GM19438 (cell line): ENCODE measurements around the gene C2orf42.
"Not testable (repeated sequence)": the region's sequence is repeated elsewhere in the genome, so short reads cannot be mapped to it uniquely, and the experiment has no call there.

Experiments used
- ATAC-seq: cut with Tn5 transposase; IDR thresholded peaks from one replicate; pipeline ENCODE4 v1.9.1; 2021; ENCODE audit warnings: low read depth; ENCODE audit not compliant: unreplicated experiment

C2orf42 gene

DNA sequence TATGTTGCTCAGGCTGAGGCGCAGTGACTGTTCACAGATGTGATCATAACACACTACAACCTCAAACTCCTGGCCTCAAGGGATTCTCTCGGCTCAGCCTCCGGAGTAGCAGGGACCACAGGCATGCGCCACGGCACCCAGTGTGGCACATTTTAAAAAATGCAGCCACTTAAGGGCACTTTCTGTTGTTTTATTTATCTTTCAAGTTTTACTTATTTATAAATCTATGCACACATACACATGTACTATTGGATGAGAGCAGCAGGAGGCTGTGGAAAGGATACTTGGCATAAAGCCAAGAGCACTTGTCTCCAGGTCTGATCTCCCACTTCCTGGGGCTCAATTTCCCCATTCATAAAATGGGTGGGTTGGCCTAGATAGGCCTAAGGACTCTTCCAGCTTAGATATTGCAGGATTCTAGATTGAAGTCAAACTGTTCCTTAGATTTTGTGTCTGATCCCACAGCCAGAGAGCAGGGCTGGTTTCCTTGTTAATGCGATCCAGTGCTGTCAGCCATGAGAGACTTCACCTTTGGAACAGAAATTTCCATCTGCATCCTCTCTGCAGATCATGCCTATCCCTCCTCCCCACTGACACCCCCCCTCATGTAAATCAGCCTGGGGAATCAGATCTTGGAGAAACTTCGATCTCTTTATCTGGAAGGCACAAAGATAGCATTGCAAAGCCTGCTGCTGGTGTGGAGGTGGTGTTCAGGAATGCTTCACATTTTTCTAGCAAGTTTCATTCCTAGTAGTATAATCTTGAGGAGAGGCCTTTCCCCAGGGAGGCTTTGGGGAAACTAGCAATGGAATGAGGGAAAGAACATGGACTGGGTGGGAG lies 78.8 kb downstream of the C2orf42 start:
- ATAC-seq = no peak

DNA sequence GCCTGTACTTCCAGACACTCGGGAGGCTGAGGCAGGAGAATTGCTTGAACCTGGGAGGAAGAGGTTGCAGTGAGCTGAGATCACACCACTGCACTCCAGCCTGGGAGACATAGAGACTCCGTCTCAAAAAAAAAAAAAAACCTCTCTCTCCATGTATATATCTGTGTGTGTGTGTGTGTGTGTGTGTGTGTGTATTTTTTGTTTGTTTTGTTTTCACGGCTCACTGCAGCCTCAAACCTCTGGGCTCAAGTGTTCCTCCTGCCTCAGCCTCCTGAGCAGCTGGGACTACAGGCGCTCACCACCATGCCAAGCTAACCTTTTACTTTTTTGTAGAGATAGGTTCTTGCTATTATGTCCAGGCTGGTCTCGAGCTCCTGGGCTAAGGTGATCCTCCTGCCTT lies 80.4 kb downstream of the C2orf42 start:
- not testable (repeated sequence) for ATAC-seq

DNA sequence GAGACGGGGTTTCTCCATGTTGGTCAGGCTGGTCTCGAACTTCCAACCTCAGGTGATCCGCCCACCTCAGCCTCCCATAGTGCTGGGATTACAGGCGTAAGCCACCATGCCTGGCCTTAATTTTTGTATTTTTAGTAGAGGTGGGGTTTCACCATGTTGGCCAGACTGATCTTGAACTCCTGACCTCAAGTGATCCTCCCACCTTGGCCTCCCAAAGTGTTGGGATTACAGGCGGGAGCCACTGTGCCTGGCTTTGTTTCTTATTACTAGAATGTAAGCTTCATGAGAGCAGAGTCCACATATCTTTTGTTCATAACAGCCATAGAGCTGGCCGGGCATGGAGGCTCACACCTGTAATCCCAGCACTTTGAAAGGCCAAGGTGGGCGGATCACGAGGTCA lies 84.7 kb downstream of the C2orf42 start:
- not testable (repeated sequence) for ATAC-seq

DNA sequence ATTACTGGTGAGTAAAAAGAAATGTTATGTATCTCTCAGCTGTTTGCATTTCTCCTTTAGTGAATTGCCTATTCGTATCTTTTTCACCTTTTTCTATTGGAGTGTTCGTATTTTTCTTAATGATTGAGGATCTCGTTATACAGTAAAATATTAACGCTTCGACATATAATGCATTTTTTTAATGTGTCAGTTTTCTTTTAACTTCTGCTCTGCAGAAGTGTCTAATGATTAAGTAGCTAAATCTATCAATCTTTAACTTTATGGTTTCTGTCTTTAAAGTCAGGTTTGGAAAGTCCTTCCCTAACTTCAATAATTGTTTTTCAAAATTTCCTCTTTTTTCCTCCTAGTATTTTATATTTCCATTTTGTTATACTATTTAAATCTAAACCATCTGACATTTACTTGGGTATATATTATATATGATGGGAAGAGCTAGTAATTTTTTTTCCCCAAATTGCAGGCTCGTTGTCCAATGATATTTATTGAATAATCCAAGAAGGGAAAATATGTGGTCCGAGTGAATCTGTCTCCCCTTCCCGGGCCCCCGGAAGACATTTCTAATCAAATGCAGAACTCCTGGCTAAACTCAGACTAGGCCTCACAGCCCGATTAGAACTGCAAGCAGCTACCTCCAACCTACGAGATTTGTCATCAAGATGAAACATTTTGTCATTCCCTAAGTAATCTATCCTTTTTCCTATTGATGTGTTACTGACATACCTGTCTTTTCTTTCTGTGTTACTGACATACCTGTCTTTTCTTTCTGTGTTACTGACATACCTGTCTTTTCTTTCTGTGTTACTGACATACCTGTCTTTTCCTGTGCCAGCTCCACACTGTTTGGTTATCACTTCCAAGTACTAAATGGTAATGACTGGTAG lies 86.3 kb downstream of the C2orf42 start:
- ATAC-seq = no peak

DNA sequence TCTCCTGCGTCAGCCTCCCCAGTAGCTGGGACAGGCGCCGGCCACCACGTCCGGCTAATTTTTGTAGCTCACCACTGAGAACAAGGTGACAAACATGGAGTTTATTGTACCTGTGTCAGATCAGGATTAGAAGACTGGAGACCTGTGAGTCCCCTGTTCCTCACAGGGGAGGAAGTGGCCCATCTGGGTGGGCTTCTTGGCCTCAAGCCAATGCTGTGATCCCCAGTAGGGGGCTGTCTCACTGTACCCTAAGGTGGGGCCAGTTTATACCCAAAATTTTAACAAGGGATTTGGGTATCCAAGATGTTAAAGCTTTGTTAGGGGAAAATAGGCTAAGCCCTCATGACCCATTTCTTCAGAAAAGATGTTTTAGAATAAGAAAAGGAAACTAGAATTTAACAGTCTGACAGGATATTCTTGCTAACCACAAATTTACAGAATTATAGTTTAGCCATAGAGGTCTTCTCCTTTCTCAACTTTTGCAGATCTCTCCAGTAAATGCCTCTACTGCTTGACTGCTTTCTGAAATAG lies 87.2 kb downstream of the C2orf42 start:
- ATAC-seq = no peak

DNA sequence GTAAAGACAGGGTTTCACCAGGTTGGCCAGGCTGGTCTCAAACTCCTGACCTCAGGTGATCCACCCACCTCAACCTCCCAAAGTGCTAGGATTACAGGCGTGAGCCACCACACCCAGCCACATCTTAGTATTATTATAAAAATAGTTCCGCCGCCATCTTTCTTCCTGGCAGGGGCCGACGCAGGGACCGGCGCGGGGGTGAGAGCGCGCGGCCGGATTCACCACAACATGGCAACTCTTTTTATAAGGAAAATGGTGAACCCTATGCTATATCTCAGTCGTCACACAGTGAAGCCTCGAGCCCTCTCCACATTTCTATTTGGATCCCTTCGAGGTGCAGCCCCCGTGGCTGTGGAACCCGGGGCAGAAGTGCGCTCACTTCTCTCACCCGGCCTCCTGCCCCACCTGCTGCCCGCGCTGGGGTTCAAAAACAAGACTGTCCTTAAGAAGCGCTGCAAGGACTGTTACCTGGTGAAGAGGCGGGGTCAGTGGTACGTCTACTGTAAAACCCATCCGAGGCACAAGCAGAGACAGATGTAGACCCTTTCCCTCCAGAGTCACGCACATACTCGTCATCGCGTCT lies 88.4 kb downstream of the C2orf42 start:
- ATAC-seq = not testable (repeated sequence)

DNA sequence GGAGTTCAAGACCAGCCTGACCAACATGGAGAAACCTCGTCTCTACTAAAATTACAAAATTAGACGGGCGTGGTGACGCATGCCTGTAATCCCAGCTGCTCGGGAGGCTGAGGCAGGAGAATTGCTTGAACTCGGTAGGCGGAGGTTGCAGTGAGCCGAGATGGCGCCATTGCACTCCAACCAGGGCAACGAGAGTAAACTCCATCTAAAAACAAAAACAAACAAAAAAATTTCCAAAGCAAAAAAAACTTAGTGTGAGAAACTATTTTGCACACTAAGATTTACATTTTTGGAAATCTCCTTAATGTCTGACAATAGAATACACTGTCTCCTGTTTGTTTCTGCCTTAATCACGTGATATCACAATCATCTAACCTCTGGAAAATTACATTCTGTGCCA lies 89.1 kb downstream of the C2orf42 start:
- not testable (repeated sequence) for ATAC-seq

DNA sequence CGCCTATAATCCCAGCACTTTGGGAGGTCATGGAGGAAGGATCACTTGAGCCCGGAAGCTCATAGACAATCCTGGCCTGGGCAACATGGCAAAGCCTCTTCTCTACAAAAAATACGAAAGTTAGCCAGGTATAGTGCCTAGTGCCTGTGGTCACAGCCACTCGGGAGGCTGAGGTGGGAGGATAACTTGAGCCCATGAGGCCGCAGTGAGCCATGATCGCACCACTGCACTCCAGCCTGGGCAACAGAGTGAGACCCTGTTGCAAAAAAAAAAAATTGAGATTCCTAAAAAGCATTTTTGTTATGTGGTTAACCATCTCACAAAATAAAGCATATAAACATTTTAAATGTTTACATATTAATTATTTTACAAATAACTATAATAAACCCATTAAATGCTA lies 89.6 kb downstream of the C2orf42 start:
- no peak for ATAC-seq
